K562 (cell line): Measurements from ENCODE around the gene GLIS2. TPM values are rescaled to one million over a fixed set of nuclear protein-coding genes. Genes with fewer than 3 reads are reported as not detected.

Experiments
- ADNP ChIP-seq: fragments of 200-800 bp; sonication (Bioruptor generic); IDR thresholded peaks from 2 replicates; pipeline ENCODE4 v1.6.1; 2016; ENCODE audit warnings: missing genetic modification characterization, missing compliant biosample characterization
- BCOR ChIP-seq: fragments of 450-650 bp; IDR thresholded peaks from 2 replicates; pipeline ENCODE4 v1.6.1; 2016
- BRD4 ChIP-seq: fragments of 200-600 bp; sonication (generic); IDR thresholded peaks from 2 replicates; pipeline ENCODE4 v1.6.1; 2017; ENCODE audit warnings: inconsistent platforms
- CHD4 ChIP-seq: fragments of 200-600 bp; sonication (generic); IDR thresholded peaks from 3 replicates; pipeline ENCODE4 v1.6.1; 2012; ENCODE audit warnings: low read depth, mild to moderate bottlenecking, mixed read lengths, low read length, inconsistent platforms; ENCODE audit not compliant: insufficient read depth, insufficient replicate concordance, poor library complexity, severe bottlenecking
- FOS ChIP-seq: IDR thresholded peaks from 3 replicates; pipeline ENCODE4 v1.6.1; 2011; ENCODE audit not compliant: insufficient read length; ENCODE audit errors: extremely low read depth
- GATAD2A ChIP-seq: fragments of 450-650 bp; IDR thresholded peaks from 2 replicates; pipeline ENCODE4 v1.6.1; 2017
- HDAC1 ChIP-seq, 2 experiments: fragments of 450-650 bp; IDR thresholded peaks; 2 replicates each; pipeline ENCODE4 v1.6.1; 2016 to 2017; ENCODE audit warnings: inconsistent platforms in 1 of 2, mild to moderate bottlenecking in 1 of 2, moderate library complexity in 1 of 2
- HDAC2 ChIP-seq: fragments of 450-650 bp; IDR thresholded peaks from 2 replicates; pipeline ENCODE4 v1.6.1; 2016; ENCODE audit warnings: mild to moderate bottlenecking
- HDGF ChIP-seq: fragments of 450-650 bp; IDR thresholded peaks from 2 replicates; pipeline ENCODE4 v1.6.1; 2016
- HIVEP1 ChIP-seq: fragments of 250-450 bp; sonication (Bioruptor Pico); IDR thresholded peaks from 2 replicates; pipeline ENCODE4 v1.4.0; 2020; ENCODE audit warnings: mild to moderate bottlenecking
- HMG20B ChIP-seq: fragments of 250-450 bp; sonication (Bioruptor Pico); IDR thresholded peaks from 2 replicates; pipeline ENCODE4 v1.5.0; 2021; ENCODE audit warnings: mild to moderate bottlenecking
- HOXB6 ChIP-seq: fragments of 250-450 bp; sonication (Bioruptor Pico); IDR thresholded peaks from 2 replicates; pipeline ENCODE4 v1.5.1; 2022; ENCODE audit warnings: mild to moderate bottlenecking, borderline replicate concordance
- JUND ChIP-seq, 2 experiments: IDR thresholded peaks; 2 replicates in 1 of 2; 3 replicates in 1 of 2; pipeline ENCODE4 v1.6.1; 2011; ENCODE audit warnings: borderline replicate concordance in 2 of 2, low read depth in 2 of 2, low read length in 2 of 2, improper control_type of control experiment in 1 of 2, missing biosample characterization in 1 of 2, missing genetic modification characterization in 1 of 2, missing genetic modification reagents in 1 of 2
- KAT7 ChIP-seq: sonication (generic); formaldehyde crosslinking; IDR thresholded peaks from 2 replicates; pipeline ENCODE4 v1.8.0; 2022; ENCODE audit warnings: missing genetic modification reagents, mild to moderate bottlenecking, borderline replicate concordance
- MCM5 ChIP-seq: fragments of 450-650 bp; IDR thresholded peaks from 2 replicates; pipeline ENCODE4 v1.6.1; 2016; ENCODE audit warnings: low read depth
- MECOM ChIP-seq: fragments of 250-450 bp; sonication (Bioruptor Pico); IDR thresholded peaks from 2 replicates; pipeline ENCODE4 v1.8.0; 2022; ENCODE audit warnings: inconsistent platforms
- NCOA2 ChIP-seq, 2 experiments: fragments of 450-650 bp; IDR thresholded peaks; 2 replicates each; pipeline ENCODE4 v1.6.1; 2018; ENCODE audit warnings: mild to moderate bottlenecking in 2 of 2, moderate library complexity in 1 of 2; ENCODE audit not compliant: partially characterized antibody in 2 of 2
- PHF20 ChIP-seq: fragments of 450-650 bp; IDR thresholded peaks from 2 replicates; pipeline ENCODE4 v1.6.1; 2018; ENCODE audit not compliant: partially characterized antibody
- RBM25 ChIP-seq: fragments of 200-400 bp; formaldehyde crosslinking; IDR thresholded peaks from 2 replicates; pipeline ENCODE4 v1.6.1; 2018; ENCODE audit warnings: low read length, low read depth, moderate library complexity; ENCODE audit not compliant: severe bottlenecking
- SAFB2 ChIP-seq: fragments of 200-400 bp; formaldehyde crosslinking; IDR thresholded peaks from 2 replicates; pipeline ENCODE4 v1.6.1; 2018; ENCODE audit warnings: borderline replicate concordance, low read length, low read depth, moderate library complexity; ENCODE audit not compliant: severe bottlenecking
- SMAD2 ChIP-seq: fragments of 150-350 bp; IDR thresholded peaks from 2 replicates; pipeline ENCODE4 v1.6.1; 2014; ENCODE audit warnings: low read depth, mild to moderate bottlenecking, low read length
- SMARCA5 ChIP-seq: fragments of 450-650 bp; IDR thresholded peaks from 2 replicates; pipeline ENCODE4 v1.6.1; 2016
- SMC3 ChIP-seq: conservative IDR thresholded peaks from 2 replicates; pipeline ENCODE4 v1.6.1; 2011; ENCODE audit warnings: low read depth, low read length, improper control_type of control experiment; ENCODE audit not compliant: insufficient read depth
- SP1 ChIP-seq: sonication (generic); formaldehyde crosslinking; IDR thresholded peaks from 2 replicates; pipeline ENCODE4 v1.8.1; 2022; ENCODE audit warnings: mild to moderate bottlenecking, missing genetic modification reagents
- SPI1 ChIP-seq: IDR thresholded peaks from 2 replicates; pipeline ENCODE4 v1.6.1; 2011; ENCODE audit warnings: low read depth, low read length, control low read depth, borderline replicate concordance
- ZBTB2 ChIP-seq: fragments of 450-650 bp; IDR thresholded peaks from 2 replicates; pipeline ENCODE4 v1.6.1; 2016; ENCODE audit warnings: antibody characterized with exemption
- ZNF263 ChIP-seq: sonication (generic); formaldehyde crosslinking; IDR thresholded peaks from 2 replicates; pipeline ENCODE4 v1.8.0; 2022; ENCODE audit warnings: mild to moderate bottlenecking, missing genetic modification reagents, borderline replicate concordance
- ZNF431 ChIP-seq: sonication (generic); formaldehyde crosslinking; IDR thresholded peaks from 2 replicates; pipeline ENCODE4 v1.8.0; 2022; ENCODE audit warnings: mild to moderate bottlenecking, missing genetic modification reagents
- ZNF445 ChIP-seq: fragments of 250-450 bp; sonication (Bioruptor Pico); IDR thresholded peaks from 2 replicates; pipeline ENCODE4 v1.4.0; 2020; ENCODE audit warnings: low read depth, mild to moderate bottlenecking, moderate library complexity
- ZNF699 ChIP-seq: fragments of 250-450 bp; sonication (Bioruptor Pico); IDR thresholded peaks from 2 replicates; pipeline ENCODE4 v1.8.0; 2021; ENCODE audit warnings: mild to moderate bottlenecking, moderate library complexity; ENCODE audit not compliant: insufficient replicate concordance
- polyA plus RNA-seq, 8 experiments: library from polyadenylated mRNA; depleted of rRNA in 4 of 8; stranded (reverse) in 5 of 8; unstranded in 3 of 8; fragments of >200 nt; fragmentation: Nextera tagmentation in 2 of 8; fragmentation: Illumina TruSeq in 1 of 8; extraction: Ambion mirVana in 2 of 8; extraction: Trizol in 1 of 8; gene quantifications; 2 replicates each; pipeline versions ENCODE4 v1.2.1 to v1.2.3, GENCODE V29; 2011 to 2014; ENCODE audit warnings: inconsistent platforms in 1 of 8, missing spikeins in 1 of 8
- total RNA-seq, 7 experiments: library from RNA; depleted of rRNA in 6 of 7; stranded (reverse); fragments of >200 nt in 6 of 7; fragmentation: Illumina TruSeq in 2 of 7; extraction: Trizol in 2 of 7; gene quantifications; 2 replicates each; pipeline versions ENCODE4 v1.2.1 to v1.2.3, GENCODE V29; 2011 to 2021; ENCODE audit warnings: low replicate concordance in 1 of 7
- TF ChIP-seq, protein P1 (sequence below): IDR thresholded peaks from 3 replicates; pipeline ENCODE4 v1.6.1; 2011; ENCODE audit warnings: borderline replicate concordance, mild to moderate bottlenecking; ENCODE audit not compliant: insufficient read length, insufficient read depth

The GLIS2 gene
- total and polyA plus RNA-seq, 9 of the 15 experiments (the other 6 are each of a cell fraction or from before 2014, with no cell fraction given): 0.10 to 9.0 (median 0.57) TPM

DNA sequence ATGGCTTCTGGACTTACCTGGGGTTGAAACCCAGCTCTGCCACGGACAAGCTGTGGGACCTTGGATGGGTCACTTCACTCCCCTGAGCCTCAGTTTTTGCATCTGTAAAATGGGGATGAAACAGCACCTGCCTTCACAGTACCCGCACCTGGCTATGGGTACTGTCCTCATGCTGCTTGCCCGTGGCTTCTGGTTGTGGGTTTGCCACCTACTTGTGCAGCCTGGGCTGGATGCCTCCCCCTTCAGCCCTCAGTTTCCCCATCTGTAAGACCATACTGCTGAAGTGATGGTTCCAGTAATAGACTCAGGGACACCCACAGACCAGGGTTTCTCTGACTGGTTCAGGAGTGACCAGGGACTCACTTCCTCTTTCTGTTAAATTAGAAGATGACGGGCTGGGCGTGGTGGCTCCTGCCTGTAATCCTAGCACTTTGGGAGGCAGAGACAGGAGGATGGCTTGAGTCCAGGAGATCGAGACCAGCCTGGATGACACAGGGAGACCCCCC is 9.4 kb downstream of the GLIS2 start (continued):
- no peak for TF ChIP-seq JUND (IDR thresholded peaks at IDR 0.05; ENCODE audit: borderline replicate concordance, low read depth, low read length)
- no peak for TF ChIP-seq JUND (tag; IDR thresholded peaks at IDR 0.05; ENCODE audit: borderline replicate concordance, low read depth, low read length)
- TF ChIP-seq, protein P1, sequence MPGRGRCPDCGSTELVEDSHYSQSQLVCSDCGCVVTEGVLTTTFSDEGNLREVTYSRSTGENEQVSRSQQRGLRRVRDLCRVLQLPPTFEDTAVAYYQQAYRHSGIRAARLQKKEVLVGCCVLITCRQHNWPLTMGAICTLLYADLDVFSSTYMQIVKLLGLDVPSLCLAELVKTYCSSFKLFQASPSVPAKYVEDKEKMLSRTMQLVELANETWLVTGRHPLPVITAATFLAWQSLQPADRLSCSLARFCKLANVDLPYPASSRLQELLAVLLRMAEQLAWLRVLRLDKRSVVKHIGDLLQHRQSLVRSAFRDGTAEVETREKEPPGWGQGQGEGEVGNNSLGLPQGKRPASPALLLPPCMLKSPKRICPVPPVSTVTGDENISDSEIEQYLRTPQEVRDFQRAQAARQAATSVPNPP: no peak
- TF ChIP-seq SP1: 0 out of 2 replicates have a peak, but pooled peaks have one; percentile 32
- TF ChIP-seq PHF20: peak; percentile 30
- no peak for TF ChIP-seq ZNF431 (CRISPR knock-in tag)
- TF ChIP-seq ZBTB2: no peak
- no peak for TF ChIP-seq KAT7 (CRISPR knock-in tag)
- peak; percentile 99 for TF ChIP-seq SPI1
- TF ChIP-seq BCOR: peak; percentile 99
- TF ChIP-seq ZNF445 (CRISPR knock-in tag): no peak
- peak; percentile 87; the same call in 1 of the 2 replicates for TF ChIP-seq SMARCA5
- TF ChIP-seq HDGF: peak; percentile 30; the same call in 1 of the 2 replicates
- no peak for TF ChIP-seq HDAC1 (IDR thresholded peaks at IDR 0.05)
- TF ChIP-seq ZNF263 (CRISPR knock-in tag): no peak
- peak; percentile 84; the same call in 1 of the 2 replicates for TF ChIP-seq HDAC2
- TF ChIP-seq SMAD2: no peak
- peak; percentile 91 for TF ChIP-seq ADNP (tag)
- no peak for TF ChIP-seq FOS
- TF ChIP-seq HOXB6 (CRISPR knock-in tag): no peak
- peak; percentile 90 for TF ChIP-seq CHD4
- TF ChIP-seq HMG20B: no peak
- peak; percentile 92 for TF ChIP-seq RBM25
- no peak for TF ChIP-seq NCOA2 (IDR thresholded peaks at IDR 0.05; ENCODE audit: partially characterized antibody in 2 of 2)
- TF ChIP-seq MECOM (CRISPR knock-in tag): no peak
- TF ChIP-seq HIVEP1 (CRISPR knock-in tag): no peak
- TF ChIP-seq MCM5: no peak
- TF ChIP-seq BRD4: no peak
- TF ChIP-seq ZNF699: no peak
- no peak for TF ChIP-seq GATAD2A
- no peak for TF ChIP-seq SMC3
- TF ChIP-seq SAFB2: no peak
